ENCODE results near the gene KLHDC3. TPM values are rescaled to one million over a fixed set of nuclear protein-coding genes. Genes with fewer than 3 reads are reported as not detected.

KLHDC3 gene
- total RNA-seq, 1 donor from 2014 or later = 70.3 TPM

GRCh38 chr6:42984001-42984923 is 29.8 kb upstream of the KLHDC3 start, which contains the start of gene PPP2R5D:
TSS of gene PPP2R5D (plus strand) at chr6:42984570. CDS start at chr6:42984678, 108 bp downstream.
- Histone ChIP-seq H3K27me3 (ENCODE audit: control insufficient read depth, insufficient read depth, low read length) (no peaks in the 10 kb centered on the region), H3K4me3 (ENCODE audit: low read depth, low read length) (peak within 1 kb of the TSS; percentile 62), H3K36me3 (ENCODE audit: control insufficient read depth, insufficient read depth, low read length) (no peaks in the 10 kb centered on the region)
- TF ChIP-seq CTCF (IDR thresholded peaks at IDR 0.05; ENCODE audit: insufficient read depth, low read length, poor library complexity, severe bottlenecking) = no peak
- DNase-seq (ENCODE audit: low read depth) = peak; percentile 96

- H3K4me3 ChIP-seq (ENCODE audit: low read depth, low read length) = peak overlapping the region; percentile 62
- no peaks in the 10 kb centered on the region for H3K36me3 ChIP-seq (ENCODE audit: control insufficient read depth, insufficient read depth, low read length)
- no peak for DNase-seq (ENCODE audit: low read depth)
- H3K27me3 ChIP-seq (ENCODE audit: control insufficient read depth, insufficient read depth, low read length) = no peaks in the 10 kb centered on the region
- no peak for TF ChIP-seq CTCF (IDR thresholded peaks at IDR 0.05; ENCODE audit: insufficient read depth, low read length, poor library complexity, severe bottlenecking)
Observed at GRCh38 chr6:42984924-42985475, 29.0 kb upstream of the KLHDC3 start.

- Histone ChIP-seq H3K4me3 (ENCODE audit: low read depth, low read length) (no peak overlapping the region), H3K36me3 (ENCODE audit: control insufficient read depth, insufficient read depth, low read length) (no peaks in the 10 kb centered on the region), H3K27me3 (ENCODE audit: control insufficient read depth, insufficient read depth, low read length) (no peaks in the 10 kb centered on the region)
- DNase-seq (ENCODE audit: low read depth) = no peak
- TF ChIP-seq CTCF (IDR thresholded peaks at IDR 0.05; ENCODE audit: insufficient read depth, low read length, poor library complexity, severe bottlenecking) = no peak
Observed at GRCh38 chr6:42987533-42988451, 26.3 kb upstream of the KLHDC3 start.

GRCh38 chr6:42988486-42989020 is 25.5 kb upstream of the KLHDC3 start:
- no peaks in the 10 kb centered on the region for H3K36me3 ChIP-seq (ENCODE audit: control insufficient read depth, insufficient read depth, low read length)
- no peak for DNase-seq (ENCODE audit: low read depth)

More at GRCh38 chr6:42988486-42989020, 25.5 kb upstream of the KLHDC3 start:
- no peaks in the 10 kb centered on the region for H3K27me3 ChIP-seq (ENCODE audit: control insufficient read depth, insufficient read depth, low read length)
- no peak overlapping the region for H3K4me3 ChIP-seq (ENCODE audit: low read depth, low read length)
- TF ChIP-seq CTCF (IDR thresholded peaks at IDR 0.05; ENCODE audit: insufficient read depth, low read length, poor library complexity, severe bottlenecking) = no peak

All from kidney epithelial cell (primary cell).